HS-5 (cell line): ENCODE results near the gene GNA14.
"Not testable (repeated sequence)": the region's sequence is repeated elsewhere in the genome, so short reads cannot be mapped to it uniquely, and the experiment has no call there.

Source experiments
- DNase-seq: peaks from one replicate; pipeline ENCODE4 v3.0.0-alpha.2; 2012; ENCODE audit warnings: low read depth

GNA14 gene

GRCh38 chr9:77449240-77450084, 198.7 kb downstream of the GNA14 start:
- DNase-seq: no peak

DNA sequence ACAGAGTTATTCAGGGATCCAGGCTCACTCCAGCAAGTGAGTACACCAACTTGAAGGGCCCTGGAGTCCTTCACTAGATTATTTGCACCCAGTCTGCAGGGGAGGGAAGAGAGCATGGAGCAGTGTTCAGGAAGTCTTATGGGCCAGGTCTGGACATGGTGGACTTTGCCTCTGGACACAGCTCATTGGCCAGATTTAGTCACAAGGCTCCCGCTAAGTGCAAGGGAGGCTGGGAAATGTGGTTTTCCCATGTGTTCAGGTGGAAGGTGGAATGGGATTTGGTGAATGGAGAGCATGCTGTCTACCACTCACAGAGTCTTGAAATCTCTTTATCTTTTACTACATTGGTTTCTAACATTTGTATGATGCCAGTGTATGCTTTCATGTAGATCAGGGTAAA, 200.5 kb downstream of the GNA14 start:
- DNase-seq: no peak

DNA sequence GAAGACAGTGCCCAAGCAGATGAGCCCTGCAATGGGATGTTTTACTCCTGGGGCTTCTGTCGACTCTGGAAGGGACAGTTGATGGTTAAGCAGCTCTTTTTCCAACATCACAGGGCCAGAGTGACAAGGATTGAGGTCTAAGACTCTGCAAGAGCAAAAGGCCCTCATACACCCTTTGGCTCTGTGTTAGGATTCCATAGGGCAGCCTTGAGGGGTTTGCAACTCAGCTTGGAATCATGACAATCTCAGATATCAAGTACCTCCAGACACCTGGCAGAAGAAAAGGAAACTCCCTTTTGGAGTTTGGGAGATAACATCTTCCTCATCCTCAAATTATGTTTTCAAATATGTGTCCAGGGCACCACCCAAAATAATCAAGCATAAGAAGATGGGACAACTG, 205.7 kb downstream of the GNA14 start:
- DNase-seq: no peak

- DNase-seq: not testable (repeated sequence)
Measured at GRCh38 chr9:77441124-77441523, 207.0 kb downstream of the GNA14 start.

DNA sequence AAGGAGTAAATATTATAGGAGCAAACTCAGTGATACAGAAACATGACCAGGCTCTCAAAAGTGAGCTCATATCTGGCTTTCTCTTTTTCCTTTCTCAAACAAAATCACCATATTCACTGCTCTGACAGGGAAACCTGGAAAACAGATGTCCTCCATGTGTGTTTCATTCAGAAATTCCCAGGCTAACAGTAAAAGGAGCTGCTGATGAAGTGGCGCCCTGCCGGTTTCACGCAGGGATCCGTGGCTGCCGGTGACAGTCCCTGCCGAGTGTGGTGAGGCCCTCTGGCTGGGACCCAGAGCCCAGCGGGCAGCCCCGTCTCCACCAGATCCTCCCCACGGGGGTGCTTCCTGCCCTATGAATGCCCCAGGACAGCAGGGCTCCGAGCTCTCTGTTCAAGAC, 208.1 kb downstream of the GNA14 start:
- no peak for DNase-seq

- no peak for DNase-seq
Measured at GRCh38 chr9:77438653-77439052, 209.5 kb downstream of the GNA14 start.

- DNase-seq: no peak
Measured at GRCh38 chr9:77435688-77436087, 212.4 kb downstream of the GNA14 start.

DNA sequence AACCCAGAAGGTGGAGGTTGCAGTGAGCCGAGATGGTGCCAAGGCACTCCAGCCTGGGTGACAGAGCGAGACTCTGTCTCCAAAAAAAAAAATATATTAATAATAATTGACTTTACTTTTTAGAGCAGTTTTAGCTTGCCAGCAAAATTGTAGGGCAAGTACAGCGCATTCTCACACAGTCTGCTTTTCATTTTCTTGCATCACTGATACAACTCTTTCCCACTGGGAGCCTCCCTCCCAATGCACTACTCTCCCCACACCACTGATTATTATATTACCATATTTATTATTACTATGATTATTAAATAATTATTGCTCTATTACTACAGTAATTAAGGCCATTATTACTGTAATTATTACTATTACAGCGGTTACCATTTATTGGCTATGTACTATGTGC, 212.8 kb downstream of the GNA14 start:
- DNase-seq: no peak

DNA sequence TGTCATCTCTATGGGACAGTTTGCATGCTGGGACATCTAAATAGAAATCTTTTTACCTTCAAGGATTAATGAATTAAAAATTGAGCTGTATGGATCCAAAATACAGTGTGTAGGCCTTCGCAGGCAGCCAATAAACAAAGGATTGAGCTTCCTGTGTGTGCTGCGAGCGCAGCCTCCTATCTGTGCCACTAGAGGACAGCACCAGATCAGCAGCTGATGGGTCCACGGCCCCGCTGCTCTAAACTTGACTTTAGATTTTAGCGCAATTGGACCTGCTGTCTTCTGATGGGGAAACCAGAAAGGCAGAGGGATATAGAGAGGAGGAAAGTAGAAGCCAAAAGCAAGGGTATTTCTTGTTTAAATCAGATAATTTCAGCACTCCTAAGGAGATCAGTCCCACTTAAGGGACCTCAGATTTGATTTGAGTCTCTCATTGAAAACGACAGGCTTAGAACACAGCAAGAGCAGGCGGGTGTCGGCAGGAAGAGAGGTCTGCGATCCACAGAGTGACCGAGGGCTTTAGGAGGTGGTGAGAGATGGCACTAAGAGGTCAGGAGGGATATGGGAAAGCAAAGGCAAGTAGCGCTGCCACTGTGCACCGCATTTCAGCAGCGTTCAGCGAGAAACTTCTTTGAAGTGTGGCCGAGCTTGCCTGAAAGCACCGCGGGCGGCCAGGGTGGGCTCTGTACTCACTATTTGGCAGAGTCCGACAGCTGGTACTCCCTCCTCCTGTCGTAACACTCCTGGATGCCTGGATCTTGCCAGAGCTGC, 214.3 kb downstream of the GNA14 start:
- DNase-seq: no peak

DNA sequence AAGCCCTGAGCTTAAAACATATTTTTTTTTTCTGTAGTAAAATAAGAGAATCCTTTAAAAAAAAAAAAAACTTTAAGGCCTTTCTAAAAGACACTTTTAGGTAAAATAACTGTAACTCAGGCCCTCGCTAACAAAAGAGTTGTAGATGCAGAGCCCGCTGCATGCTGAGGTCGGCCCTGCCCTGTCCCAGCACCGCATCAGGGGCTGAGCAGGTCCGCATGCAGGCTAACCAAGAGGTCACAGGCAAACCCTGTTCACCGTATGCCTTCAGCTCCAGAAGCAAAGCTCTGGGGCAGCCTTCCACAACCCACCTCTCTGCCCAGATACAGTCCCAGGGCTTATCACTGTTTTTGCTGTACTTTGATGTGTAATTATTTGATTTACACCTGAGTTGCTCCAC, 216.1 kb downstream of the GNA14 start:
- DNase-seq: no peak

DNA sequence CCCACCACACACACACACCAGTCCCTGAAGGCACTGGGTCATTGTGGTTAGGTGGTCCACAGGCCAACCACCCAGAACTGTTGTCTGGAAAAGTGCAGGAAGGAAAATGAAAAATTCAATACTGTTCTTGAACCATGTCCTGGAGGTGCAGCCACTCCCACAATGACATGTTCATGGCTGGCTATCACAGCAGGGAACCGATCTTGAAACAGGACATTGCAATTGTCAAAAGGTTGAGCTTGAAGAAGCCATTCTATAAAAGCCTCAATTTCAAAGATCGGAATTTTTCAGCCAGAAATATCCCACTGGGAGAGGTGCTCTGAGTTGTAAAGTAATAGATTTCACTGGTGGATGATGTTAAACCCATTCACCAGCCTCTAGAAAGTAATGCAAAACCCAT, 218.2 kb downstream of the GNA14 start:
- DNase-seq: no peak

- no peak for DNase-seq
Measured at GRCh38 chr9:77427256-77427927, 220.7 kb downstream of the GNA14 start.

GRCh38 chr9:77426712-77427111, 221.4 kb downstream of the GNA14 start:
- no peak for DNase-seq

GRCh38 chr9:77424993-77425392, 223.1 kb downstream of the GNA14 start:
- DNase-seq: no peak

GRCh38 chr9:77423841-77424240, 224.3 kb downstream of the GNA14 start:
- no peak for DNase-seq

DNA sequence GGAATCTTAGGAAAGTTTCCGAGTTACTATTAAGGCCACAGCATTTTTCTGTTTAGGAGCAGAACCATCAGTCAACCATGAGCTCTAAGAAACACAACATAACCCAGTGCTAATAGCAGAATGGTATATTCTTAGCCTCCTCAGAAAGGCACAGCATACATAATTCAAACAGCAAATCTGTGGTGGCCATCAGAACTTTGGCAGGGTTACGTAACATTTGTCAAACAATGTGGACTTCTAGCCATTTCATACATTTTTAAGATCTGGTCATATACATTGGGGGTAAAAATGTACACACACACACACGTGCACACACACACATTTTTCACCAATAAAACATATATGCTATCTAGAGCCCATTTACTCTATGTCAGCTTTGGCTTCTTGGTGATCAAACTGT, 225.2 kb downstream of the GNA14 start:
- no peak for DNase-seq

GRCh38 chr9:77421506-77422265, 226.4 kb downstream of the GNA14 start:
- DNase-seq: no peak

GRCh38 chr9:77420641-77421040, 227.5 kb downstream of the GNA14 start:
- DNase-seq: no peak

DNA sequence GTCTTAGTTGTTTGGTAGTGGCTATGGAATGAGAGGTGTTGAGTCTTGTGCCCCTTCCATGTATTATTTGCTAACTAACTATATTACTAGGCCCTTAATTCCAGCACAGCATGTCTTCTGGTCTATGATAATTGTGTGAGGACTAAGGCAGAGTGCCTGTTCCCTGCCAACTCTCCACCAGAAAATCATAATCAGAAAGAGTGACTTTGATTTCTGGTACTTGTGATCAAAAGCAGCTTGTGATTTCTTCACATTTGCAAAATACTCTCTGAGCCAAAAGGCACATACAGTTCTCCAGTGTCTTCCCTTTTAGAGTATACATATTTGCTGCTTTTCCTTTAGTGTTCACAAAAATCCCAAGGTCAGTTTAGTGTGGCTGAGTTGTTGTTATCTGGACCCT, 229.9 kb downstream of the GNA14 start:
- no peak for DNase-seq

GRCh38 chr9:77417566-77417965, 230.6 kb downstream of the GNA14 start:
- peak; percentile 58 for DNase-seq

DNA sequence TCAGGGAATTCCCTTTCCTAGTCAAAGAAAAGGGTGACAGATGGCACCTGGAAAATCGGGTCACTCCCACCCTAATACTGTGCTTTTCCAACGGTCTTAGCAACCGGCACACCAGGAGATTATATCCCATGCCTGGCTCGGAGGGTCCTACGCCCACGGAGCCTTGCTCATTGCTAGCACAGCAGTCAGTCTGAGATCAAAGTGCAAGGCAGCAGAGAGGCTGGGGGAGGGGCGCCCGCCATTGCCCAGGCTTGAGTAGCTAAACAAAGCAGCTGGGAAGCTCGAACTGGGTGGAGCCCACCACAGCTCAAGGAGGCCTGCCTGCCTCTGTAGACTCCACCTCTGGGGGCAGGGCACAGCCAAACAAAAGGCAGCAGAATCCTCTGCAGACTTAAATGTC, 239.6 kb downstream of the GNA14 start:
- DNase-seq: not testable (repeated sequence)

DNA sequence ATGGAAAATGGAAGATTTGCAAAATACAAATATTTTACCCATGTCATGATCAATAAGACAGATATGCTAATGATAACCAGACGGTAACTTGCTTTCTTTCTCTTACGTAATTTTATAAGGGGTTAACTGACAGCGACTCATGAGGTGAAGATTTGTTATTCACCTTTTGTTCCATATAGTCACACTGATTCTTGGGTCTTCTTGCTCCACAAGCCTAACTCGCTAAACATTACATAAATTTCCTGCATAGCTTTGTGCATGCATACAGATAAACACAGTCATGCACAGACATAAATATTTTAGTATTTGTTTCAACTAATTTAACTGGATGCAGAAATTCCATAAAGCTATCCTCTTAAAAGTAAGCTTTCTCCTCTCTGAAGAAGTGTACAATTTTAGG, 244.9 kb downstream of the GNA14 start:
- no peak for DNase-seq
